Peyer's patch (tissue), 4 donors: ENCODE measurements around the gene WDSUB1.

Experiments
- CTCF ChIP-seq, 6 experiments: fragments of 450-650 bp in 4 of 6; fragments of 200-600 bp in 2 of 6; sonication (generic) in 1 of 6; IDR thresholded peaks; one replicate each; pipeline ENCODE4 v1.5.1; 2017 to 2019; ENCODE audit warnings: antibody characterized with exemption in 6 of 6, mild to moderate bottlenecking in 3 of 6, moderate library complexity in 1 of 6
- POLR2A ChIP-seq, 2 donors: fragments of 450-650 bp; IDR thresholded peaks; one replicate each; pipeline ENCODE4 v1.5.1; 2017; ENCODE audit warnings: antibody characterized with exemption in 2 of 2, mild to moderate bottlenecking in 2 of 2, moderate library complexity in 2 of 2

- TF ChIP-seq CTCF (IDR thresholded peaks at IDR 0.05) (no peak), POLR2A (IDR thresholded peaks at IDR 0.05) (no peak)
Observed at GRCh38 chr2:159266554-159266953, 19.9 kb downstream of the WDSUB1 start.
